Brain microvascular endothelial cell (primary cell): ENCODE results near the gene PKD1L1.

ENCODE experiments used
- DNase-seq: peaks from one replicate; pipeline ENCODE4 v3.0.0-alpha.2; 2020
- H3K27ac ChIP-seq: fragments of 250-450 bp; sonication (Bioruptor Pico); 2 replicates; pipeline ENCODE4 v1.5.1; 2020; ENCODE audit warnings: mild to moderate bottlenecking, moderate library complexity
- H3K27me3 ChIP-seq: fragments of 250-450 bp; sonication (Bioruptor Pico); replicated peaks from 2 replicates; pipeline ENCODE4 v1.5.1; 2020; ENCODE audit warnings: mild to moderate bottlenecking
- H3K36me3 ChIP-seq: fragments of 250-450 bp; sonication (Bioruptor Pico); replicated peaks from 2 replicates; pipeline ENCODE4 v1.5.1; 2020; ENCODE audit warnings: mild to moderate bottlenecking
- H3K4me3 ChIP-seq: 2 replicates; pipeline ENCODE4 v1.5.1; 2011; ENCODE audit warnings: low read depth, mild to moderate bottlenecking, control low read depth, low read length, moderate library complexity
- CTCF ChIP-seq: IDR thresholded peaks from 2 replicates; pipeline ENCODE4 v1.5.1; 2011; ENCODE audit warnings: low read depth, mild to moderate bottlenecking, moderate library complexity, low read length, control low read depth, inconsistent platforms; ENCODE audit errors: missing control alignments
- in situ Hi-C: cut with HindIII; loops from 2 replicates; pipeline ENCODE4 v1.10.0; 2017; ENCODE audit warnings: low sequenced_read_pairs, low pct_ligation_motif_present

The PKD1L1 gene

GRCh38 chr7:47905076-47905920 is 43.0 kb downstream of the PKD1L1 start:
- TF ChIP-seq CTCF: no peak
- no peak overlapping the region for H3K4me3 ChIP-seq
- H3K27me3 ChIP-seq: no peaks in the 10 kb centered on the region
- H3K27ac ChIP-seq: no peak overlapping the region
- in situ Hi-C loops: no loop called here
- no peak for DNase-seq
- H3K36me3 ChIP-seq: no peaks in the 10 kb centered on the region

GRCh38 chr7:47902013-47902412 is 46.3 kb downstream of the PKD1L1 start:
- in situ Hi-C loops: no loop called here
- no peaks in the 10 kb centered on the region for H3K27me3 ChIP-seq
- no peaks in the 10 kb centered on the region for H3K36me3 ChIP-seq
- H3K27ac ChIP-seq: no peak overlapping the region
- no peak for TF ChIP-seq CTCF
- DNase-seq: no peak
- H3K4me3 ChIP-seq: no peak overlapping the region

GRCh38 chr7:47901542-47901941 is 46.7 kb downstream of the PKD1L1 start:
- Histone ChIP-seq H3K27ac (no peak overlapping the region), H3K36me3 (no peaks in the 10 kb centered on the region), H3K27me3 (no peaks in the 10 kb centered on the region), H3K4me3 (no peak overlapping the region)
- TF ChIP-seq CTCF: no peak
- in situ Hi-C loops: no loop called here
- peak; percentile 50 for DNase-seq

GRCh38 chr7:47897831-47898230 is 50.4 kb downstream of the PKD1L1 start:
- Histone ChIP-seq H3K4me3 (no peak overlapping the region), H3K27ac (no peak overlapping the region), H3K36me3 (no peaks in the 10 kb centered on the region), H3K27me3 (no peaks in the 10 kb centered on the region)
- in situ Hi-C loops: no loop called here
- TF ChIP-seq CTCF: no peak
- no peak for DNase-seq

GRCh38 chr7:47896809-47897423 is 51.4 kb downstream of the PKD1L1 start:
- Histone ChIP-seq H3K36me3 (no peaks in the 10 kb centered on the region), H3K27me3 (no peaks in the 10 kb centered on the region), H3K27ac (no peak overlapping the region), H3K4me3 (no peak overlapping the region)
- DNase-seq: no peak
- no peak for TF ChIP-seq CTCF
- in situ Hi-C loops: no loop called here
